Stomach (tissue), 4 donors: Measurements from ENCODE around the gene RGS6.

Experiments used
- EP300 ChIP-seq: sonication (generic); formaldehyde crosslinking; IDR thresholded peaks from one replicate; pipeline ENCODE4 v1.6.1; 2017; ENCODE audit warnings: antibody characterized with exemption
- POLR2A ChIP-seq, 4 donors: fragments of 450-650 bp; IDR thresholded peaks; one replicate each; pipeline ENCODE4 v1.6.1; 2016; ENCODE audit warnings: antibody characterized with exemption in 4 of 4, control low read depth in 2 of 4, mild to moderate bottlenecking in 1 of 4, moderate library complexity in 1 of 4
- POLR2AphosphoS5 ChIP-seq, 3 donors: sonication (generic); formaldehyde crosslinking; IDR thresholded peaks; one replicate each; pipeline ENCODE4 v1.6.1; 2016; ENCODE audit warnings: antibody characterized with exemption in 3 of 3
- TF ChIP-seq, protein P1 (sequence below), 7 experiments: fragments of 450-650 bp in 4 of 7; fragments of 200-600 bp in 3 of 7; sonication (generic) in 3 of 7; IDR thresholded peaks; one replicate each; pipeline ENCODE4 v1.5.1; 2016 to 2019; ENCODE audit warnings: antibody characterized with exemption in 7 of 7, control low read depth in 2 of 7, mild to moderate bottlenecking in 1 of 7

DNA sequence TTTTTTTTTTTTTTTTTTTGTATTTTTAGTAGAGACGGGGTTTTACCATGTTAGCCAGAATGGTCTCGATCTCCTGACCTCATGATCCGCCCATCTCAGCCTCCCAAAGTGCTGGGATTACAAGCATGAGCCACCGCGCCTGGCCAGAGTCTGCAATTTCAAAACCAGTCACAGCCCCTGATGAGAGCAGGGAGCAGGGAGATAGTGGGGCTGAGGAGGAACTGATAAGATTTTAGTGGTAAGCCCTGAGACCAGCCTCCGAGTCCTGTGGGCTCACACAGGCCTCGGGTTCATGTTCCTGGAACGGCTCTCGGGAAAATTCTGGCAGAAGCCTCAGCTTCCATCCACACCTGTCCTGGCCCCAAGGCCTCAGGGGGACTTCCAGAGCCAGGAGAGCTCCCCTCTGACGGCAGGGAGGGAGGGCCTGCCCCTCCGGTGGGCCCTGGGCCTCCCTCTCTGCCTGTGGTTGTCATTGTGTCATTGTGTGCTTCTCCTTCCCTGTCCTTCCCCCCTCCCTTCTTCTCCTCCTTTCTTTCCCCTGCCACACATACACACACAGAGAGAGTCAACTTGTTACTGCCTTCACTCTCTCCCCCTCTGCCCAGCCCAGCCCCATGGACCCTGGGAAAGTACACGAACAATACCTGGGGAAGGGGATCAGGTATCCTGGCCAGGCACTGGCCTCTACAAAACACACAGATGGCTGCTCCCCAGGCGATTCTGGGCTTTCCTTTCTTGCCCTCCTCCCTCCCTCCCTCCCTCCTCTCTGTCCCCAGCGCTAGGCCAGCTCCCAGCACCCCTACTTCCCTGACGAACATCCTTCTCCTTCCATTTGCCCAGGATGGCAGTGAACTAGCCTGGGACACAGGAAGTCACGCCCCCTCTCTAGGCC, 667.6 kb downstream of the RGS6 start:
- TF ChIP-seq, protein P1, sequence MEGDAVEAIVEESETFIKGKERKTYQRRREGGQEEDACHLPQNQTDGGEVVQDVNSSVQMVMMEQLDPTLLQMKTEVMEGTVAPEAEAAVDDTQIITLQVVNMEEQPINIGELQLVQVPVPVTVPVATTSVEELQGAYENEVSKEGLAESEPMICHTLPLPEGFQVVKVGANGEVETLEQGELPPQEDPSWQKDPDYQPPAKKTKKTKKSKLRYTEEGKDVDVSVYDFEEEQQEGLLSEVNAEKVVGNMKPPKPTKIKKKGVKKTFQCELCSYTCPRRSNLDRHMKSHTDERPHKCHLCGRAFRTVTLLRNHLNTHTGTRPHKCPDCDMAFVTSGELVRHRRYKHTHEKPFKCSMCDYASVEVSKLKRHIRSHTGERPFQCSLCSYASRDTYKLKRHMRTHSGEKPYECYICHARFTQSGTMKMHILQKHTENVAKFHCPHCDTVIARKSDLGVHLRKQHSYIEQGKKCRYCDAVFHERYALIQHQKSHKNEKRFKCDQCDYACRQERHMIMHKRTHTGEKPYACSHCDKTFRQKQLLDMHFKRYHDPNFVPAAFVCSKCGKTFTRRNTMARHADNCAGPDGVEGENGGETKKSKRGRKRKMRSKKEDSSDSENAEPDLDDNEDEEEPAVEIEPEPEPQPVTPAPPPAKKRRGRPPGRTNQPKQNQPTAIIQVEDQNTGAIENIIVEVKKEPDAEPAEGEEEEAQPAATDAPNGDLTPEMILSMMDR (IDR thresholded peaks at IDR 0.05): no peak
- TF ChIP-seq POLR2AphosphoS5 (IDR thresholded peaks at IDR 0.05) (no peak), POLR2A (IDR thresholded peaks at IDR 0.05) (no peak), EP300 (no peak)
